H1 (cell line): ENCODE data around the gene C11orf58.

ENCODE experiments used
- CEBPB ChIP-seq: IDR thresholded peaks from 2 replicates; pipeline ENCODE4 v1.6.1; 2012; ENCODE audit warnings: low read depth, low read length
- CREB1 ChIP-seq: IDR thresholded peaks from 2 replicates; pipeline ENCODE4 v1.6.1; 2012; ENCODE audit warnings: inconsistent platforms
- EP300 ChIP-seq, 2 experiments: IDR thresholded peaks; 1 replicate in 1 of 2; 2 replicates in 1 of 2; pipeline ENCODE4 v1.6.1; 2011 to 2012; ENCODE audit warnings: low read depth in 2 of 2, low read length in 2 of 2, mild to moderate bottlenecking in 2 of 2, borderline replicate concordance in 1 of 2, inconsistent platforms in 1 of 2, moderate library complexity in 1 of 2
- EZH2 ChIP-seq: fragments of 200-600 bp; sonication (generic); IDR thresholded peaks from 2 replicates; pipeline ENCODE4 v1.7.1; 2012; ENCODE audit warnings: low read depth, mild to moderate bottlenecking, moderate library complexity, low read length, inconsistent platforms; ENCODE audit not compliant: severe bottlenecking
- POLR2A ChIP-seq, 2 experiments: IDR thresholded peaks; 1 replicate in 1 of 2; 2 replicates in 1 of 2; pipeline ENCODE4 v1.6.1; 2011; ENCODE audit warnings: low read depth in 2 of 2, low read length in 2 of 2, mild to moderate bottlenecking in 2 of 2; ENCODE audit errors: control extremely low read depth in 1 of 2
- RAD21 ChIP-seq, 2 experiments: IDR thresholded peaks in 1 of 2; conservative IDR thresholded peaks in 1 of 2; 2 replicates each; pipeline ENCODE4 v1.6.1; 2011; ENCODE audit warnings: low read depth in 2 of 2, low read length in 2 of 2, improper control_type of control experiment in 1 of 2, inconsistent platforms in 1 of 2, mild to moderate bottlenecking in 1 of 2, moderate library complexity in 1 of 2
- SIN3A ChIP-seq, 2 experiments: IDR thresholded peaks in 1 of 2; conservative IDR thresholded peaks in 1 of 2; 2 replicates each; pipeline ENCODE4 v1.6.1; 2011 to 2012; ENCODE audit warnings: low read length in 2 of 2, improper control_type of control experiment in 1 of 2, low read depth in 1 of 2, mild to moderate bottlenecking in 1 of 2
- YY1 ChIP-seq: IDR thresholded peaks from 2 replicates; pipeline ENCODE4 v1.6.1; 2011; ENCODE audit warnings: low read depth, mild to moderate bottlenecking, low read length
- TF ChIP-seq, protein P1 (sequence below), 3 experiments: IDR thresholded peaks; 1 replicate in 2 of 3; 2 replicates in 1 of 3; pipeline versions ENCODE4 v1.5.1 to v1.6.1; 2011; ENCODE audit warnings: low read length in 3 of 3, mild to moderate bottlenecking in 3 of 3, inconsistent platforms in 2 of 3, low read depth in 1 of 3, moderate library complexity in 1 of 3; ENCODE audit not compliant: insufficient read depth in 1 of 3; ENCODE audit errors: control extremely low read depth in 1 of 3
- TF ChIP-seq, protein P2 (sequence below): IDR thresholded peaks from 2 replicates; pipeline ENCODE4 v1.6.1; 2011; ENCODE audit warnings: low read depth, mild to moderate bottlenecking, low read length; ENCODE audit not compliant: insufficient read depth

DNA sequence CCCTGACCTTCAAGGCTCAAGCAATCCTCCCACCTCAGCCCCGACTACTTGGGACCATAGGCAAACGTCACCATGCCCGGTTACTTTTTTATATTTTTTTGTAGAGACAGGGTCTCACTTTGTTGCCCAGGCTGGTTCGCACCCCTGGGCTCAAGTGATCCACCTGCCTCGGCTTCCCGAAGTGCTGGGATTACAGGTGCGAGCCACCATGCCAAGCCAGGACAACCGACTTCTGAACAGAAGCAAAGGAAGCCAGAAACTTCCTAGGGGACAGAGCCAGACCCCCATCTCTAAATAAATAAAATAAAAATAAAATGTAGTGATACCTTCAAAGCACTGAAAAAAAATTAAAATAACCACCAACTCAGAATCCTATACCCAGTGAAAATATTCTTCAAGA is 26.4 kb downstream of the C11orf58 start:
- TF ChIP-seq EP300 (IDR thresholded peaks at IDR 0.05; ENCODE audit: borderline replicate concordance in 1 of 2, low read depth in 2 of 2, low read length in 2 of 2): no peak
- no peak for TF ChIP-seq EZH2
- TF ChIP-seq, protein P1, sequence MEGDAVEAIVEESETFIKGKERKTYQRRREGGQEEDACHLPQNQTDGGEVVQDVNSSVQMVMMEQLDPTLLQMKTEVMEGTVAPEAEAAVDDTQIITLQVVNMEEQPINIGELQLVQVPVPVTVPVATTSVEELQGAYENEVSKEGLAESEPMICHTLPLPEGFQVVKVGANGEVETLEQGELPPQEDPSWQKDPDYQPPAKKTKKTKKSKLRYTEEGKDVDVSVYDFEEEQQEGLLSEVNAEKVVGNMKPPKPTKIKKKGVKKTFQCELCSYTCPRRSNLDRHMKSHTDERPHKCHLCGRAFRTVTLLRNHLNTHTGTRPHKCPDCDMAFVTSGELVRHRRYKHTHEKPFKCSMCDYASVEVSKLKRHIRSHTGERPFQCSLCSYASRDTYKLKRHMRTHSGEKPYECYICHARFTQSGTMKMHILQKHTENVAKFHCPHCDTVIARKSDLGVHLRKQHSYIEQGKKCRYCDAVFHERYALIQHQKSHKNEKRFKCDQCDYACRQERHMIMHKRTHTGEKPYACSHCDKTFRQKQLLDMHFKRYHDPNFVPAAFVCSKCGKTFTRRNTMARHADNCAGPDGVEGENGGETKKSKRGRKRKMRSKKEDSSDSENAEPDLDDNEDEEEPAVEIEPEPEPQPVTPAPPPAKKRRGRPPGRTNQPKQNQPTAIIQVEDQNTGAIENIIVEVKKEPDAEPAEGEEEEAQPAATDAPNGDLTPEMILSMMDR (IDR thresholded peaks at IDR 0.05; ENCODE audit: control extremely low read depth in 1 of 3, insufficient read depth in 1 of 3, low read depth in 1 of 3, low read length in 3 of 3): no peak
- no peak for TF ChIP-seq RAD21 (IDR thresholded peaks at IDR 0.05 in 1 of 2, conservative IDR thresholded peaks at IDR 0.05 in 1 of 2; ENCODE audit: low read depth in 2 of 2, low read length in 2 of 2)
- TF ChIP-seq POLR2A (IDR thresholded peaks at IDR 0.05; ENCODE audit: control extremely low read depth in 1 of 2, low read depth in 2 of 2, low read length in 2 of 2): no peak
- TF ChIP-seq CREB1: no peak
- no peak for TF ChIP-seq SIN3A (conservative IDR thresholded peaks at IDR 0.05 in 1 of 2, IDR thresholded peaks at IDR 0.05 in 1 of 2; ENCODE audit: low read depth in 1 of 2, low read length in 2 of 2)
- no peak for TF ChIP-seq YY1
- no peak for TF ChIP-seq CEBPB
- TF ChIP-seq, protein P2, sequence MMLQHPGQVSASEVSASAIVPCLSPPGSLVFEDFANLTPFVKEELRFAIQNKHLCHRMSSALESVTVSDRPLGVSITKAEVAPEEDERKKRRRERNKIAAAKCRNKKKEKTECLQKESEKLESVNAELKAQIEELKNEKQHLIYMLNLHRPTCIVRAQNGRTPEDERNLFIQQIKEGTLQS: no peak
